HCT116 (cell line): Measurements from ENCODE around the gene PLA2G1B. TPM values are rescaled to one million over a fixed set of nuclear protein-coding genes. Genes with fewer than 3 reads are reported as not detected.

Experiments used
- ATAC-seq: fragments of 200-7000 bp; cut with Tn5 transposase; 2 replicates; pipeline ENCODE4 v1.9.1; 2020; ENCODE audit warnings: mild to moderate bottlenecking, moderate library complexity
- BruUV-seq: library from RNA; stranded (reverse); fragments of 400-500 nt; replicated peaks from 2 replicates; lab custom pipeline; 2021; lab: Mats Ljungman, UMichigan
- CTCF ChIA-PET: fragments of 300-600 bp; sonication (Branson Sonifier 250); formaldehyde crosslinking; loops from one replicate; lab custom pipeline; 2021; ENCODE audit warnings: antibody characterized with exemption; lab: Charles Lee
- POLR2A ChIA-PET: fragments of 300-600, 350-600 bp; sonication (Branson Sonifier 250); formaldehyde crosslinking; loops from one replicate; lab custom pipeline; 2021; ENCODE audit warnings: antibody characterized with exemption; lab: Charles Lee
- RAD21 ChIA-PET, 2 experiments: fragments of 300-600 bp; sonication (Branson Sonifier 250); formaldehyde crosslinking; loops; one replicate each; lab custom pipeline; 2023; ENCODE audit warnings: low total read pairs in 2 of 2; ENCODE audit not compliant: uncharacterized antibody in 2 of 2, unreplicated experiment in 2 of 2, low non-redundant PET in 1 of 2; lab: Charles Lee
- DNase-seq: peaks from one replicate; pipeline ENCODE4 v3.0.0-alpha.2; 2010; ENCODE audit warnings: low read depth, low spot score
- H2AFZ ChIP-seq: fragments of 200-600 bp; shearing (Covaris generic), sonication (generic); 2 replicates; pipeline ENCODE4 v1.6.1; 2017; ENCODE audit warnings: low read depth, mixed run types, mixed read lengths, antibody characterized with exemption, low read length; ENCODE audit not compliant: poor library complexity, severe bottlenecking
- H3K27ac ChIP-seq: 2 replicates; pipeline ENCODE4 v1.5.1; 2012; ENCODE audit warnings: low read depth, low read length
- H3K27me3 ChIP-seq: fragments of 200-600 bp; sonication (generic); 2 replicates; pipeline ENCODE4 v1.6.1; 2016; ENCODE audit warnings: mixed run types, low read length, mixed read lengths; ENCODE audit not compliant: insufficient read depth
- H3K36me3 ChIP-seq, 2 experiments: fragments of 200-500 bp in 1 of 2; fragments of 200-600 bp in 1 of 2; sonication (Bioruptor generic) in 1 of 2; sonication (generic) in 1 of 2; 2 replicates each; pipeline versions ENCODE4 v1.5.1 to v1.6.1; 2014 to 2016; ENCODE audit warnings: low read length in 2 of 2, inconsistent platforms in 1 of 2, mixed read lengths in 1 of 2, mixed run types in 1 of 2; ENCODE audit not compliant: insufficient read depth in 2 of 2, control insufficient read depth in 1 of 2
- H3K4me1 ChIP-seq, 2 experiments: fragments of 200-600 bp in 1 of 2; sonication (generic) in 1 of 2; 2 replicates each; pipeline versions ENCODE4 v1.5.1 to v1.6.1; 2012 to 2017; ENCODE audit warnings: low read length in 2 of 2, inconsistent platforms in 1 of 2, mild to moderate bottlenecking in 1 of 2, mixed read lengths in 1 of 2, mixed run types in 1 of 2, moderate library complexity in 1 of 2; ENCODE audit not compliant: insufficient read depth in 2 of 2, control insufficient read depth in 1 of 2
- H3K4me2 ChIP-seq: fragments of 200-600 bp; sonication (generic); 2 replicates; pipeline ENCODE4 v1.6.1; 2017; ENCODE audit warnings: mixed run types, low read length, mixed read lengths
- H3K4me3 ChIP-seq, 2 experiments: fragments of 200-600 bp in 1 of 2; sonication (generic) in 1 of 2; replicated peaks in 1 of 2; 2 replicates each; pipeline ENCODE4 v1.5.1; 2011 to 2016; ENCODE audit warnings: low read length in 2 of 2, control low read depth in 1 of 2, low read depth in 1 of 2, mild to moderate bottlenecking in 1 of 2, mixed read lengths in 1 of 2, mixed run types in 1 of 2
- H3K79me2 ChIP-seq: fragments of 200-600 bp; sonication (generic); 2 replicates; pipeline ENCODE4 v1.6.1; 2017; ENCODE audit warnings: mild to moderate bottlenecking, mixed run types, low read length, moderate library complexity, mixed read lengths; ENCODE audit not compliant: insufficient read depth
- H3K9ac ChIP-seq: fragments of 200-600 bp; sonication (generic); 2 replicates; pipeline ENCODE4 v1.6.1; 2016; ENCODE audit warnings: low read length, mixed read lengths
- H3K9me2 ChIP-seq: fragments of 200-600 bp; sonication (generic), shearing (Covaris generic); 2 replicates; pipeline ENCODE4 v1.6.1; 2017; ENCODE audit warnings: mixed run types, mild to moderate bottlenecking, moderate library complexity; ENCODE audit not compliant: insufficient read depth
- H3K9me3 ChIP-seq, 2 experiments: fragments of 200-500 bp in 1 of 2; fragments of 200-600 bp in 1 of 2; sonication (Bioruptor generic) in 1 of 2; sonication (generic) in 1 of 2; 2 replicates each; pipeline ENCODE4 v1.6.1; 2014 to 2017; ENCODE audit warnings: low read length in 2 of 2, mixed read lengths in 2 of 2, inconsistent platforms in 1 of 2, low read depth in 1 of 2, mild to moderate bottlenecking in 1 of 2, mixed run types in 1 of 2, moderate library complexity in 1 of 2; ENCODE audit not compliant: control insufficient read depth in 1 of 2, insufficient read depth in 1 of 2
- H4K20me1 ChIP-seq: fragments of 200-600 bp; sonication (generic), shearing (Covaris generic); 2 replicates; pipeline ENCODE4 v1.6.1; 2017; ENCODE audit warnings: mixed run types, mild to moderate bottlenecking, moderate library complexity; ENCODE audit not compliant: insufficient read depth
- ATF3 ChIP-seq: IDR thresholded peaks from 2 replicates; pipeline ENCODE4 v1.6.1; 2012
- EGR1 ChIP-seq: IDR thresholded peaks from 2 replicates; pipeline ENCODE4 v1.6.1; 2012; ENCODE audit warnings: low read depth
- ELF1 ChIP-seq: IDR thresholded peaks from 2 replicates; pipeline ENCODE4 v1.6.1; 2012; ENCODE audit warnings: low read depth, borderline replicate concordance
- JUND ChIP-seq: IDR thresholded peaks from 2 replicates; pipeline ENCODE4 v1.6.1; 2012
- POLR2A ChIP-seq: IDR thresholded peaks from 2 replicates; pipeline ENCODE4 v1.7.0; 2011; ENCODE audit warnings: borderline replicate concordance; ENCODE audit not compliant: insufficient read depth, insufficient read length; ENCODE audit errors: extremely low read depth
- POLR2AphosphoS5 ChIP-seq: IDR thresholded peaks from 2 replicates; pipeline ENCODE4 v1.6.1; 2011; ENCODE audit warnings: mild to moderate bottlenecking, low read depth, low read length, moderate library complexity
- RAD21 ChIP-seq: IDR thresholded peaks from 2 replicates; pipeline ENCODE4 v1.6.1; 2012; ENCODE audit warnings: low read depth, mild to moderate bottlenecking
- SP1 ChIP-seq: IDR thresholded peaks from 2 replicates; pipeline ENCODE4 v1.6.1; 2012; ENCODE audit warnings: low read depth
- TCF7L2 ChIP-seq: IDR thresholded peaks from 2 replicates; pipeline ENCODE4 v1.7.0; 2011; ENCODE audit warnings: borderline replicate concordance, inconsistent platforms; ENCODE audit not compliant: insufficient read depth, insufficient read length; ENCODE audit errors: extremely low read depth
- YY1 ChIP-seq: IDR thresholded peaks from 2 replicates; pipeline ENCODE4 v1.6.1; 2011; ENCODE audit warnings: low read length, low read depth, moderate library complexity, mild to moderate bottlenecking; ENCODE audit not compliant: insufficient replicate concordance; ENCODE audit errors: extremely low read depth
- ZNF274 ChIP-seq: fragments of 200-500 bp; sonication (Bioruptor generic); IDR thresholded peaks from 2 replicates; pipeline ENCODE4 v1.6.1; 2014; ENCODE audit warnings: mild to moderate bottlenecking, low read depth, low read length, inconsistent platforms
- intact Hi-C: fragments of 100-400 bp; cut with micrococcal nuclease; formaldehyde crosslinking; loops from 2 replicates; pipeline ENCODE4 v1.10.0; 2022
- total RNA-seq: library from RNA; stranded (reverse); gene quantifications from one replicate; pipeline ENCODE4 v1.2.1, GENCODE V29; 2021; ENCODE audit not compliant: unreplicated experiment
- TF ChIP-seq, protein P1 (sequence below): IDR thresholded peaks from 2 replicates; pipeline ENCODE4 v1.6.1; 2011; ENCODE audit warnings: mild to moderate bottlenecking, low read length, moderate library complexity; ENCODE audit not compliant: insufficient replicate concordance; ENCODE audit errors: extremely low read depth
- TF ChIP-seq, protein P2 (sequence below): IDR thresholded peaks from 2 replicates; pipeline ENCODE4 v1.6.1; 2012
- TF ChIP-seq, protein P3 (sequence below), 3 experiments: fragments of 200-600 bp in 1 of 3; sonication (generic) in 1 of 3; IDR thresholded peaks in 2 of 3; conservative IDR thresholded peaks in 1 of 3; 2 replicates each; pipeline ENCODE4 v1.5.1; 2012 to 2017; ENCODE audit warnings: low read depth in 2 of 3, low read length in 2 of 3, antibody characterized with exemption in 1 of 3, borderline replicate concordance in 1 of 3, control low read depth in 1 of 3, mild to moderate bottlenecking in 1 of 3, mixed read lengths in 1 of 3, mixed run types in 1 of 3, moderate library complexity in 1 of 3; ENCODE audit not compliant: insufficient read depth in 1 of 3

PLA2G1B gene
- total RNA-seq, 1 experiment from 2014 or later = 2.0 TPM

- intact Hi-C loops = no loop called here
- no peaks in the 10 kb centered on the region for H4K20me1 ChIP-seq
- TF ChIP-seq ZNF274 (no peak), TCF7L2 (no peak), POLR2AphosphoS5 (no peak), SP1 (no peak), RAD21 (no peak), ELF1 (no peak), YY1 (no peak), POLR2A (no peak), ATF3 (no peak), JUND (no peak), EGR1 (no peak)
- TF ChIP-seq, protein P1, sequence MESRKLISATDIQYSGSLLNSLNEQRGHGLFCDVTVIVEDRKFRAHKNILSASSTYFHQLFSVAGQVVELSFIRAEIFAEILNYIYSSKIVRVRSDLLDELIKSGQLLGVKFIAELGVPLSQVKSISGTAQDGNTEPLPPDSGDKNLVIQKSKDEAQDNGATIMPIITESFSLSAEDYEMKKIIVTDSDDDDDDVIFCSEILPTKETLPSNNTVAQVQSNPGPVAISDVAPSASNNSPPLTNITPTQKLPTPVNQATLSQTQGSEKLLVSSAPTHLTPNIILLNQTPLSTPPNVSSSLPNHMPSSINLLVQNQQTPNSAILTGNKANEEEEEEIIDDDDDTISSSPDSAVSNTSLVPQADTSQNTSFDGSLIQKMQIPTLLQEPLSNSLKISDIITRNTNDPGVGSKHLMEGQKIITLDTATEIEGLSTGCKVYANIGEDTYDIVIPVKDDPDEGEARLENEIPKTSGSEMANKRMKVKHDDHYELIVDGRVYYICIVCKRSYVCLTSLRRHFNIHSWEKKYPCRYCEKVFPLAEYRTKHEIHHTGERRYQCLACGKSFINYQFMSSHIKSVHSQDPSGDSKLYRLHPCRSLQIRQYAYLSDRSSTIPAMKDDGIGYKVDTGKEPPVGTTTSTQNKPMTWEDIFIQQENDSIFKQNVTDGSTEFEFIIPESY = no peak
- TF ChIP-seq, protein P2, sequence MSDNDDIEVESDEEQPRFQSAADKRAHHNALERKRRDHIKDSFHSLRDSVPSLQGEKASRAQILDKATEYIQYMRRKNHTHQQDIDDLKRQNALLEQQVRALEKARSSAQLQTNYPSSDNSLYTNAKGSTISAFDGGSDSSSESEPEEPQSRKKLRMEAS = no peak
- TF ChIP-seq, protein P3, sequence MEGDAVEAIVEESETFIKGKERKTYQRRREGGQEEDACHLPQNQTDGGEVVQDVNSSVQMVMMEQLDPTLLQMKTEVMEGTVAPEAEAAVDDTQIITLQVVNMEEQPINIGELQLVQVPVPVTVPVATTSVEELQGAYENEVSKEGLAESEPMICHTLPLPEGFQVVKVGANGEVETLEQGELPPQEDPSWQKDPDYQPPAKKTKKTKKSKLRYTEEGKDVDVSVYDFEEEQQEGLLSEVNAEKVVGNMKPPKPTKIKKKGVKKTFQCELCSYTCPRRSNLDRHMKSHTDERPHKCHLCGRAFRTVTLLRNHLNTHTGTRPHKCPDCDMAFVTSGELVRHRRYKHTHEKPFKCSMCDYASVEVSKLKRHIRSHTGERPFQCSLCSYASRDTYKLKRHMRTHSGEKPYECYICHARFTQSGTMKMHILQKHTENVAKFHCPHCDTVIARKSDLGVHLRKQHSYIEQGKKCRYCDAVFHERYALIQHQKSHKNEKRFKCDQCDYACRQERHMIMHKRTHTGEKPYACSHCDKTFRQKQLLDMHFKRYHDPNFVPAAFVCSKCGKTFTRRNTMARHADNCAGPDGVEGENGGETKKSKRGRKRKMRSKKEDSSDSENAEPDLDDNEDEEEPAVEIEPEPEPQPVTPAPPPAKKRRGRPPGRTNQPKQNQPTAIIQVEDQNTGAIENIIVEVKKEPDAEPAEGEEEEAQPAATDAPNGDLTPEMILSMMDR (IDR thresholded peaks at IDR 0.05 in 2 of 3, conservative IDR thresholded peaks at IDR 0.05 in 1 of 3; ENCODE audit: borderline replicate concordance in 1 of 3, insufficient read depth in 1 of 3, low read depth in 2 of 3, low read length in 2 of 3) = no peak
- TF ChIP-seq, all 23 proteins: peak for 0
- Histone ChIP-seq H3K27ac (peak overlapping the region; percentile 74; the same call in 1 of the 2 replicates), H3K9ac (peak overlapping the region; percentile 58), H3K4me1 (peaks cover 9 to 24% of the 10 kb centered on the region in 2 experiments; a peak in 3 of 4 replicates), H3K36me3 (no peaks in the 10 kb centered on the region), H3K4me3 (peak overlapping the region; percentile 58 to 65), H3K79me2 (no peaks in the 10 kb centered on the region; the same call in 1 of the 2 replicates), H3K9me2 (no peaks in the 10 kb centered on the region), H3K9me3 (no peaks in the 10 kb centered on the region), H3K4me2 (peak overlapping the region; percentile 85), H3K27me3 (peaks cover 18% of the 10 kb centered on the region; the same call in 1 of the 2 replicates), H2AFZ (no peak overlapping the region)
- BruUV-seq = TSS peak; percentile 46
- ATAC-seq = no peak
- ChIA-PET RAD21 (no interaction called here), CTCF (no interaction called here), POLR2A (no interaction called here)
- no peak for DNase-seq
Observed at GRCh38 chr12:120369603-120370342, 42.2 kb upstream of the PLA2G1B start.
